Mucosa of descending colon (tissue), 3 donors: Measurements from ENCODE around the gene BRINP2. TPM values are rescaled to one million over a fixed set of nuclear protein-coding genes. Genes with fewer than 3 reads are reported as not detected.

ENCODE experiments used
- ATAC-seq: fragments of 200-7000 bp; cut with Tn5 transposase; one replicate; pipeline ENCODE4 v1.9.1; 2020; ENCODE audit warnings: mild to moderate bottlenecking, moderate library complexity
- DNase-seq, 3 donors: peaks; one replicate each; pipeline ENCODE4 v3.0.0-alpha.2; 2020
- H3K36me3 ChIP-seq: fragments of 200-600 bp; one replicate; pipeline ENCODE4 v1.8.0; 2021; ENCODE audit warnings: low read depth, mild to moderate bottlenecking
- H3K4me1 ChIP-seq: fragments of 200-600 bp; one replicate; pipeline ENCODE4 v1.8.0; 2021; ENCODE audit warnings: low read depth, mild to moderate bottlenecking
- H3K4me3 ChIP-seq: fragments of 200-600 bp; one replicate; pipeline ENCODE4 v1.8.0; 2021; ENCODE audit warnings: mild to moderate bottlenecking
- H3K9me3 ChIP-seq: fragments of 200-600 bp; one replicate; pipeline ENCODE4 v1.8.0; 2021; ENCODE audit warnings: mild to moderate bottlenecking
- intact Hi-C, 2 donors: fragments of 100-400 bp; cut with DNase I in 1 of 2; cut with micrococcal nuclease in 1 of 2; formaldehyde crosslinking; loops; one replicate each; pipeline versions ENCODE4 v1.11.0 to v1.11.1; 2022; cut with DNase I, micrococcal nuclease
- total RNA-seq, 3 donors: library from RNA; stranded (reverse); fragmentation: NEBNext Ultra II Directional in 2 of 3; extraction: Animal tissue kit (Norgen Biotek cat#: 25700) in 2 of 3; gene quantifications; one replicate each; pipeline versions ENCODE4 v1.2.1 to v1.2.4, GENCODE V29; 2021 to 2023
- TF ChIP-seq, protein P1 (sequence below): fragments of 200-600 bp; IDR thresholded peaks from one replicate; pipeline ENCODE4 v1.8.0; 2022; ENCODE audit warnings: antibody characterized with exemption, mild to moderate bottlenecking
- donor health status: DM: no; HTN: no; CAD: no; lungs with moderate emphysema.
- donor health status: DM: no; HTN: no; CAD: no.
- donor health status: DM: no; HTN: yes; CAD: no.

Gene BRINP2
- total RNA-seq, 3 donors from 2014 or later = 0.13 TPM; not detected in 2

DNA sequence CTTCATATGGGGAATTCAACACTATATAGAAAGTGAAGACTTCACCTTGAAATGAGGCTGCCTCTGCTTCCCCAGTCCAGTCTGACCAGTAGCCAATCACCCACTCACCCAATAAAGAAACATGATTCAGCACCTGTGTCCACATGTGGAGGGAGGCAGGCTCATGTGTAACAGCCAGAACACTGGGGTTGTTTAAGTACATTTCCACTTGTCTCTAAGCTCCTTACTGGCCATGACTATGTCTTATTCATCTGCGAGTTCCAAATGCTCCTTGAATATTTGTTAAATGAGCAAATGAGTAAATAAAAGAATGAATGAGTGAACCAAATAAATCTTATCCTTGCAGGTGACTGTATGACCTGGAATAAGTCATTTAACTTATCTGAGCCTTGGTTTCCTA, 100.1 kb downstream of the BRINP2 start:
- no peak overlapping the region for H3K4me3 ChIP-seq
- H3K9me3 ChIP-seq = no peaks in the 10 kb centered on the region
- no peaks in the 10 kb centered on the region for H3K36me3 ChIP-seq
- peaks cover 6% of the 10 kb centered on the region for H3K4me1 ChIP-seq
- intact Hi-C loops = no loop called here
- no peak for DNase-seq
- no peak for ATAC-seq
- TF ChIP-seq, protein P1, sequence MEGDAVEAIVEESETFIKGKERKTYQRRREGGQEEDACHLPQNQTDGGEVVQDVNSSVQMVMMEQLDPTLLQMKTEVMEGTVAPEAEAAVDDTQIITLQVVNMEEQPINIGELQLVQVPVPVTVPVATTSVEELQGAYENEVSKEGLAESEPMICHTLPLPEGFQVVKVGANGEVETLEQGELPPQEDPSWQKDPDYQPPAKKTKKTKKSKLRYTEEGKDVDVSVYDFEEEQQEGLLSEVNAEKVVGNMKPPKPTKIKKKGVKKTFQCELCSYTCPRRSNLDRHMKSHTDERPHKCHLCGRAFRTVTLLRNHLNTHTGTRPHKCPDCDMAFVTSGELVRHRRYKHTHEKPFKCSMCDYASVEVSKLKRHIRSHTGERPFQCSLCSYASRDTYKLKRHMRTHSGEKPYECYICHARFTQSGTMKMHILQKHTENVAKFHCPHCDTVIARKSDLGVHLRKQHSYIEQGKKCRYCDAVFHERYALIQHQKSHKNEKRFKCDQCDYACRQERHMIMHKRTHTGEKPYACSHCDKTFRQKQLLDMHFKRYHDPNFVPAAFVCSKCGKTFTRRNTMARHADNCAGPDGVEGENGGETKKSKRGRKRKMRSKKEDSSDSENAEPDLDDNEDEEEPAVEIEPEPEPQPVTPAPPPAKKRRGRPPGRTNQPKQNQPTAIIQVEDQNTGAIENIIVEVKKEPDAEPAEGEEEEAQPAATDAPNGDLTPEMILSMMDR = no peak

DNA sequence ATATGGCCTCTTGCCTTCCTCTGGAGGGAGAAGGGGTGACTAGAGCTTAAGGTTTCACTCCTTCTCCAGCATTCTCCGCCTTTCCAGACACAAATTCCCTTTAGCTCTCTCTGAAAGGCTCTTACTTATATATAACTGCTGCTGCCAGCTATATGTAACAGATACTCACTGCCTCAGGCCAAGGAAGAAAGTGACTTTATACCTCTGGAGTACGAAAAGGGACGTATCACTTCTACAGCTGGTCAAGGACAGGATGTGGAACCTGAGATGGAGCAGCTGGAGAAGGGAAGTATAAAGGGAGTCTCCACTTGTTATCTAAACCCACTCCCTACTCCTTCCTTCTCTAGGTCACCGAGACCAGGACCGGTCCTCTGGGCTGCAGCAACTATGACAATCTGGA, 102.4 kb downstream of the BRINP2 start:
- Histone ChIP-seq H3K4me1 (peaks cover 6% of the 10 kb centered on the region), H3K9me3 (no peaks in the 10 kb centered on the region), H3K4me3 (no peak overlapping the region), H3K36me3 (no peaks in the 10 kb centered on the region)
- DNase-seq (no peak), ATAC-seq (no peak)
- intact Hi-C loops = no loop called here
- TF ChIP-seq, protein P1 = no peak

DNA sequence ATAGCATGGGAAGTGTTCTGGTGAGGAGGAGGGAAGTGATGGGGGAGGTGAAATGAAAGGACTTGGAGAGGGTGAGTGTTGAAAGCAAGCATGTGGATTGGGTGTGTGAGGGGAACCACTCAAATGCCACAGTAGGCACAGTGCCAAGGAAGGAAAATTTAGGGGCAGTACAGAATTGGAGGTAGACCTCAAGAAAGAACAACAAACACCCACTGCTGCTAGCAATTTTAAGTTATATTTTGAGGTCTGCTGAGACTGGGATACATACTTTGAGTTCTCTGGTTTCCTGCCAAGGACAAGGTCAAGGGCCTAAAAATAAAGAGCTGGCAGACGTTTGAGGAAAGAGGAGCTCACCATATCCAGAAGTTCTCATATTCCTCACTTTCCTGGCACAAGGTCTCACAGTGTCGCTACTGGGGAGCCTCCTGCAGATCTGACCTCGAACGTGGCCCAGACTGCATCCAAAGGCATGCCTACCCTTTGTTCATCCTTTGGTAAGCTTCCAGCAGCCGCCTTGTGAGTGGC, 104.0 kb downstream of the BRINP2 start:
- H3K9me3 ChIP-seq = no peaks in the 10 kb centered on the region
- TF ChIP-seq, protein P1 = no peak
- ATAC-seq = no peak
- DNase-seq = peak in 1 of 3 donors; percentile 10
- intact Hi-C loops = no loop called here
- H3K4me3 ChIP-seq = no peak overlapping the region
- H3K4me1 ChIP-seq = peaks cover 6% of the 10 kb centered on the region
- no peaks in the 10 kb centered on the region for H3K36me3 ChIP-seq

DNA sequence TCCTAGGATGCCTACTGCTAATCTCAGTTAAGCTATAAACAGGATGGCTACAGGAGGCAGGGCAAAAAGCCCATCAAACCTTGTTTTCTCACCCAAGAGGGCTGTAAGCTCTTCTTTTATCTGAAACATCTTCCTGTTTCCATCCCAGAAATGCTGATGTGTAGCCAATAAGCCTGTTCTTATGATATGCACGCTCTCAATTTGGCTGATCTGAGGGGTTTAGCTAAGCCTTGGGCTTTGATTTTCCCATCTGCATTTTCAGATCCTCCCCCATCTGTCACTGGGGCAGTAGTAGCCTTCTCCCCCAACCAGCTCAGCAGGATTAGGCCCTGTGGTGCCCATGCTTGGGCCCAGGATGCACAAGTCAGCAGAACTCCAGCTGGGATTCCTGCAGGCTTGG, 105.0 kb downstream of the BRINP2 start:
- Histone ChIP-seq H3K4me1 (peaks cover 6% of the 10 kb centered on the region), H3K36me3 (no peaks in the 10 kb centered on the region), H3K4me3 (no peak overlapping the region), H3K9me3 (no peaks in the 10 kb centered on the region)
- no peak for ATAC-seq
- TF ChIP-seq, protein P1 = no peak
- no peak for DNase-seq
- intact Hi-C loops = no loop called here

DNA sequence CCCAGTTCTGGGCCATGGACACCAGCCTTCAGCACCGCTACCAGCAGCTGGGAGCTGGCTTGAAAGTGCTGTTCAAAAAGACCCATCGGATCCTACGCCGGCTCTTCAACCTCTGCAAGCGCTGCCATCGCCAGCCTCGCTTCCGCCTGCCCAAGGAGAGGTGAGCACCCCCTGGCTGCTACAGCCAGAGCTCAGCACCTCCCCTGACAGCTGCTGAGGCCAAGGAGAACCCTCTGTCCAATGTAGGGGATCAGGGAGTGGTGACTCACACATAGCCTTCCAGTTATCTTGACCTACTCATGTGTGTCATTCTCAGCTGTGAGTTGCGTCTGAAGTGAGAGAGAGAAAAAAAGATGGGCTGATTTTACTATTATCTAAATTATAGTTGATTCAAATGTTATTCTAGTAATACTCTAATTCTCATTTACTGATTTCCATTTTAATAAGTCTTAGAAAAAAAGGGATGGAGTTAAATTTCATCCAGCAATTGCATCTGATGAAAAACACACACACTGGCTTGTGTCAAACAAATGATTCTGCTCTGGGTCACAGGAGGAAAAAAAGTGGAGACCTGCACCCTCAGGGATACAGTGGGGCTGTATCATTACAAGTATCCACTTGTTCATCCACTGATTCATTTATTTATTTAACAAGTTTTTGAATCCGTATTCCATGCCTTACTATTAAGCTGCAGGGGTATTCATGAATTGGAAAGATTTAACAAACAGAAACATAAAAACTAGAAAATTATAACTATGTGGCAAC, 108.0 kb downstream of the BRINP2 start:
- no peaks in the 10 kb centered on the region for H3K36me3 ChIP-seq
- H3K4me3 ChIP-seq = no peak overlapping the region
- H3K9me3 ChIP-seq = no peaks in the 10 kb centered on the region
- DNase-seq (no peak), ATAC-seq (no peak)
- TF ChIP-seq, protein P1 = no peak
- intact Hi-C loops = no loop called here
- H3K4me1 ChIP-seq = peaks cover 6% of the 10 kb centered on the region
